ENCODE measurements around the gene OPRPN. TPM values are rescaled to one million over a fixed set of nuclear protein-coding genes. Genes with fewer than 3 reads are reported as not detected.

The OPRPN gene
- total RNA-seq, 1 donor from 2014 or later = not detected

GRCh38 chr4:70425306-70425705, 27.6 kb downstream of the OPRPN start:
- Histone ChIP-seq H3K4me3 (no peak overlapping the region), H3K27me3 (ENCODE audit: low read depth) (no peaks in the 10 kb centered on the region), H3K27ac (replicated peaks) (no peak overlapping the region), H3K9me3 (replicated peaks) (peaks cover 16% of the 10 kb centered on the region), H3K36me3 (no peaks in the 10 kb centered on the region), H3K4me1 (no peaks in the 10 kb centered on the region)
- DNase-seq = no peak
- intact Hi-C loops (cut with micrococcal nuclease) = no loop called here
- no peak for TF ChIP-seq CTCF (IDR thresholded peaks at IDR 0.05; ENCODE audit: borderline replicate concordance)

- intact Hi-C loops (cut with micrococcal nuclease) = no loop called here
- H3K36me3 ChIP-seq = no peaks in the 10 kb centered on the region
- no peak overlapping the region for H3K4me3 ChIP-seq
- H3K4me1 ChIP-seq = no peaks in the 10 kb centered on the region
- no peak overlapping the region for H3K27ac ChIP-seq (replicated peaks)
- TF ChIP-seq CTCF (IDR thresholded peaks at IDR 0.05; ENCODE audit: borderline replicate concordance) = no peak
- DNase-seq = no peak
- peaks cover 12% of the 10 kb centered on the region for H3K9me3 ChIP-seq (replicated peaks)
- no peaks in the 10 kb centered on the region for H3K27me3 ChIP-seq (ENCODE audit: low read depth)
Measured at GRCh38 chr4:70426789-70427188, 29.0 kb downstream of the OPRPN start.

- H3K4me1 ChIP-seq = no peaks in the 10 kb centered on the region
- no peak for DNase-seq
- no peaks in the 10 kb centered on the region for H3K36me3 ChIP-seq
- no peaks in the 10 kb centered on the region for H3K27me3 ChIP-seq (ENCODE audit: low read depth)
- no peak overlapping the region for H3K27ac ChIP-seq (replicated peaks)
- peaks cover 21% of the 10 kb centered on the region for H3K9me3 ChIP-seq (replicated peaks)
- no peak for TF ChIP-seq CTCF (IDR thresholded peaks at IDR 0.05; ENCODE audit: borderline replicate concordance)
- intact Hi-C loops (cut with micrococcal nuclease) = no loop called here
- H3K4me3 ChIP-seq = no peak overlapping the region
Measured at GRCh38 chr4:70437197-70437596, 39.5 kb downstream of the OPRPN start.

GRCh38 chr4:70442474-70442873, 44.7 kb downstream of the OPRPN start:
- no peaks in the 10 kb centered on the region for H3K27me3 ChIP-seq (ENCODE audit: low read depth)
- no peak for DNase-seq
- H3K4me3 ChIP-seq = no peak overlapping the region
- no peak overlapping the region for H3K27ac ChIP-seq (replicated peaks)
- H3K4me1 ChIP-seq = no peaks in the 10 kb centered on the region
- H3K9me3 ChIP-seq (replicated peaks) = no peaks in the 10 kb centered on the region
- no peak for TF ChIP-seq CTCF (IDR thresholded peaks at IDR 0.05; ENCODE audit: borderline replicate concordance)
- intact Hi-C loops (cut with micrococcal nuclease) = no loop called here
- H3K36me3 ChIP-seq = no peaks in the 10 kb centered on the region

GRCh38 chr4:70443329-70443728, 45.6 kb downstream of the OPRPN start:
- no peaks in the 10 kb centered on the region for H3K36me3 ChIP-seq
- H3K4me1 ChIP-seq = no peaks in the 10 kb centered on the region
- intact Hi-C loops (cut with micrococcal nuclease) = no loop called here
- no peak for DNase-seq
- H3K4me3 ChIP-seq = no peak overlapping the region
- no peak overlapping the region for H3K27ac ChIP-seq (replicated peaks)
- no peaks in the 10 kb centered on the region for H3K9me3 ChIP-seq (replicated peaks)
- TF ChIP-seq CTCF (IDR thresholded peaks at IDR 0.05; ENCODE audit: borderline replicate concordance) = no peak
- H3K27me3 ChIP-seq (ENCODE audit: low read depth) = no peaks in the 10 kb centered on the region

- Histone ChIP-seq H3K9me3 (replicated peaks) (peaks cover 23% of the 10 kb centered on the region), H3K4me1 (no peaks in the 10 kb centered on the region), H3K27ac (replicated peaks) (no peak overlapping the region), H3K36me3 (no peaks in the 10 kb centered on the region), H3K27me3 (ENCODE audit: low read depth) (no peaks in the 10 kb centered on the region), H3K4me3 (no peak overlapping the region)
- DNase-seq = no peak
- no peak for TF ChIP-seq CTCF (IDR thresholded peaks at IDR 0.05; ENCODE audit: borderline replicate concordance)
- intact Hi-C loops (cut with micrococcal nuclease) = no loop called here
Measured at GRCh38 chr4:70449220-70449619, 51.5 kb downstream of the OPRPN start.

Data from left ventricle myocardium inferior (tissue), 1 donor.